ENCODE measurements around the gene GPR84. TPM values are rescaled to one million over a fixed set of nuclear protein-coding genes. Genes with fewer than 3 reads are reported as not detected.

Gene GPR84
- total RNA-seq, 5 donors from 2014 or later (not counting 1 experiment from before 2014, with no cell fraction given): not detected

- POLR2A ChIA-PET: no interaction called here
Observed at GRCh38 chr12:54393743-54394142, 29.5 kb upstream of the GPR84 start.

GRCh38 chr12:54393207-54393609 lies 28.9 kb upstream of the GPR84 start:
- peaks cover 18 to 37% (median 22%) of the 10 kb centered on the region in 3 donors for H3K4me1 Mint-ChIP-seq
- peak overlapping the region in 1 of 3 donors; percentile 79 for H3K4me3 Mint-ChIP-seq
- Histone ChIP-seq H3K9me3 (no peaks in the 10 kb centered on the region), H3K4me1 (ENCODE audit: control insufficient read depth in 1 of 2, extremely low read depth in 1 of 2, insufficient read depth in 2 of 2, low read length in 2 of 2) (peaks cover 6 to 32% of the 10 kb centered on the region in 2 experiments), H3K27ac (ENCODE audit: low read length) (no peak overlapping the region), H3K27me3 (replicated peaks in 1 of 2; ENCODE audit: control insufficient read depth in 2 of 2, extremely low read depth in 1 of 2, insufficient read depth in 2 of 2, low read length in 1 of 2) (no peaks in the 10 kb centered on the region), H3K36me3 (ENCODE audit: control insufficient read depth in 2 of 2, extremely low read depth in 1 of 2, insufficient read depth in 1 of 2, low read length in 1 of 2) (peaks cover 3 to 37% of the 10 kb centered on the region in 2 donors), H3K4me3 (ENCODE audit: control insufficient read depth in 1 of 2, extremely low read depth in 1 of 2, low read length in 1 of 2) (no peak overlapping the region)
- no peak for DNase-seq
- H3K36me3 Mint-ChIP-seq: peaks cover 44% of the 10 kb centered on the region
- CTCF ChIA-PET: interaction anchor here (0.5 to 1.3 kb wide), 6 partner anchors 39 to 1708 kb away, joined by 3 to 5 read pairs (median 3); no protein-coding TSS in a partner anchor
- no peaks in the 10 kb centered on the region for H3K9me3 Mint-ChIP-seq
- H3K27me3 Mint-ChIP-seq: no peaks in the 10 kb centered on the region
- H3K27ac Mint-ChIP-seq: no peak overlapping the region
- POLR2A ChIA-PET: no interaction called here
- 100% methylated on average over 1 of the region's 6 CpGs for WGBS (ENCODE audit: insufficient coverage)
- ATAC-seq (replicated peaks in 1 of 4): no peak

More at GRCh38 chr12:54393743-54394142, 29.5 kb upstream of the GPR84 start:
- peaks cover 6 to 32% of the 10 kb centered on the region in 2 experiments for H3K4me1 ChIP-seq (ENCODE audit: control insufficient read depth in 1 of 2, extremely low read depth in 1 of 2, insufficient read depth in 2 of 2, low read length in 2 of 2)
- CTCF ChIA-PET: interaction anchor here (0.5 to 1.3 kb wide), 6 partner anchors 39 to 1708 kb away, joined by 3 to 5 read pairs (median 3); no protein-coding TSS in a partner anchor
- no peaks in the 10 kb centered on the region for H3K9me3 ChIP-seq
- H3K27ac ChIP-seq (ENCODE audit: low read length): no peak overlapping the region
- no peaks in the 10 kb centered on the region for H3K27me3 ChIP-seq (replicated peaks in 1 of 2; ENCODE audit: control insufficient read depth in 2 of 2, extremely low read depth in 1 of 2, insufficient read depth in 2 of 2, low read length in 1 of 2)
- H3K4me3 Mint-ChIP-seq: peak overlapping the region in 1 of 3 donors; percentile 28
- no peak for ATAC-seq (replicated peaks in 1 of 4)
- no peak for DNase-seq
- 40% methylated on average over 1 of the region's 3 CpGs for WGBS (ENCODE audit: insufficient coverage)
- peaks cover 18 to 34% (median 22%) of the 10 kb centered on the region in 3 donors for H3K4me1 Mint-ChIP-seq
- H3K27ac Mint-ChIP-seq: peak overlapping the region; percentile 2 to 36
- peaks cover 48% of the 10 kb centered on the region for H3K36me3 Mint-ChIP-seq
- H3K9me3 Mint-ChIP-seq: no peaks in the 10 kb centered on the region
- H3K36me3 ChIP-seq (ENCODE audit: control insufficient read depth in 2 of 2, extremely low read depth in 1 of 2, insufficient read depth in 1 of 2, low read length in 1 of 2): peaks cover 3 to 43% of the 10 kb centered on the region in 2 donors
- H3K27me3 Mint-ChIP-seq: no peaks in the 10 kb centered on the region
- H3K4me3 ChIP-seq (ENCODE audit: control insufficient read depth in 1 of 2, extremely low read depth in 1 of 2, low read length in 1 of 2): no peak overlapping the region

GRCh38 chr12:54392485-54393206 lies 28.4 kb upstream of the GPR84 start:
- no peak overlapping the region for H3K27ac Mint-ChIP-seq
- H3K4me3 Mint-ChIP-seq: peak overlapping the region in 2 of 3 donors; percentile 24 to 79

GRCh38 chr12:54390668-54391551 lies 26.6 kb upstream of the GPR84 start:
- Mint-ChIP-seq H3K9me3 (no peaks in the 10 kb centered on the region), H3K4me1 (peaks cover 18 to 39% (median 27%) of the 10 kb centered on the region in 3 donors), H3K27me3 (no peaks in the 10 kb centered on the region), H3K36me3 (peaks cover 25% of the 10 kb centered on the region), H3K4me3 (peak overlapping the region; percentile 70 to 79 (median 78)), H3K27ac (peak overlapping the region in 1 of 2 donors; percentile 58)
- POLR2A ChIA-PET: interaction anchor here (0.6 kb wide), 2 partner anchors 10 to 22 kb away, joined by 3 read pairs; no protein-coding TSS in a partner anchor
- Histone ChIP-seq H3K27ac (ENCODE audit: low read length) (no peak overlapping the region), H3K36me3 (ENCODE audit: control insufficient read depth in 2 of 2, extremely low read depth in 1 of 2, insufficient read depth in 1 of 2, low read length in 1 of 2) (peaks cover 0 to 14% of the 10 kb centered on the region in 2 donors), H3K4me3 (ENCODE audit: control insufficient read depth in 1 of 2, extremely low read depth in 1 of 2, low read length in 1 of 2) (peak overlapping the region; percentile 49 to 59), H3K4me1 (ENCODE audit: control insufficient read depth in 1 of 2, extremely low read depth in 1 of 2, insufficient read depth in 2 of 2, low read length in 2 of 2) (peaks cover 6 to 32% of the 10 kb centered on the region in 2 experiments), H3K9me3 (no peaks in the 10 kb centered on the region), H3K27me3 (replicated peaks in 1 of 2; ENCODE audit: control insufficient read depth in 2 of 2, extremely low read depth in 1 of 2, insufficient read depth in 2 of 2, low read length in 1 of 2) (no peaks in the 10 kb centered on the region)
- 0% methylated on average over 26 of the region's 51 CpGs for WGBS (ENCODE audit: insufficient coverage)
- ATAC-seq (replicated peaks in 1 of 4) (peak; percentile 83 to 93 (median 87)), DNase-seq (peak in 34 of 35 experiments; percentile 35 to 83 (median 59))
- CTCF ChIA-PET: interaction anchor here (0.6 to 1.1 kb wide), 4 partner anchors 25 to 1131 kb away, joined by 3 to 4 read pairs (median 3); no protein-coding TSS in a partner anchor

More at GRCh38 chr12:54392485-54393206, 28.4 kb upstream of the GPR84 start:
- Mint-ChIP-seq H3K9me3 (no peaks in the 10 kb centered on the region), H3K36me3 (peaks cover 39% of the 10 kb centered on the region), H3K27me3 (no peaks in the 10 kb centered on the region), H3K4me1 (peaks cover 18 to 37% (median 24%) of the 10 kb centered on the region in 3 donors)
- Histone ChIP-seq H3K27me3 (replicated peaks in 1 of 2; ENCODE audit: control insufficient read depth in 2 of 2, extremely low read depth in 1 of 2, insufficient read depth in 2 of 2, low read length in 1 of 2) (no peaks in the 10 kb centered on the region), H3K4me3 (ENCODE audit: control insufficient read depth in 1 of 2, extremely low read depth in 1 of 2, low read length in 1 of 2) (no peak overlapping the region), H3K36me3 (ENCODE audit: control insufficient read depth in 2 of 2, extremely low read depth in 1 of 2, insufficient read depth in 1 of 2, low read length in 1 of 2) (peaks cover 3 to 32% of the 10 kb centered on the region in 2 donors), H3K4me1 (ENCODE audit: control insufficient read depth in 1 of 2, extremely low read depth in 1 of 2, insufficient read depth in 2 of 2, low read length in 2 of 2) (peaks cover 6 to 32% of the 10 kb centered on the region in 2 experiments), H3K9me3 (no peaks in the 10 kb centered on the region), H3K27ac (ENCODE audit: low read length) (no peak overlapping the region)
- WGBS (ENCODE audit: insufficient coverage): 94% methylated on average over 8 of the region's 8 CpGs
- CTCF ChIA-PET: interaction anchor here (0.9 to 1.3 kb wide), 6 partner anchors 11 to 47 kb away, joined by 3 to 5 read pairs (median 3); no protein-coding TSS in a partner anchor
- DNase-seq (no peak), ATAC-seq (replicated peaks in 1 of 4) (no peak)
- POLR2A ChIA-PET: no interaction called here

GRCh38 chr12:54390176-54390667 lies 25.9 kb upstream of the GPR84 start:
- Histone ChIP-seq H3K4me3 (ENCODE audit: control insufficient read depth in 1 of 2, extremely low read depth in 1 of 2, low read length in 1 of 2) (no peak overlapping the region), H3K9me3 (no peaks in the 10 kb centered on the region)
- DNase-seq: no peak

More at GRCh38 chr12:54390176-54390667, 25.9 kb upstream of the GPR84 start:
- peaks cover 23% of the 10 kb centered on the region for H3K36me3 Mint-ChIP-seq
- POLR2A ChIA-PET: no interaction called here
- no peaks in the 10 kb centered on the region for H3K27me3 Mint-ChIP-seq
- WGBS (ENCODE audit: insufficient coverage): no CpG with 5 or more reads among the region's 7 CpGs
- Histone ChIP-seq H3K36me3 (ENCODE audit: control insufficient read depth in 2 of 2, extremely low read depth in 1 of 2, insufficient read depth in 1 of 2, low read length in 1 of 2) (peaks cover 0 to 9% of the 10 kb centered on the region in 2 donors), H3K4me1 (ENCODE audit: control insufficient read depth in 1 of 2, extremely low read depth in 1 of 2, insufficient read depth in 2 of 2, low read length in 2 of 2) (peaks cover 6 to 32% of the 10 kb centered on the region in 2 experiments), H3K27ac (ENCODE audit: low read length) (no peak overlapping the region), H3K27me3 (replicated peaks in 1 of 2; ENCODE audit: control insufficient read depth in 2 of 2, extremely low read depth in 1 of 2, insufficient read depth in 2 of 2, low read length in 1 of 2) (no peaks in the 10 kb centered on the region)
- no peak for ATAC-seq (replicated peaks in 1 of 4)
- peak overlapping the region; percentile 53 to 79 (median 56) for H3K4me3 Mint-ChIP-seq
- no peaks in the 10 kb centered on the region for H3K9me3 Mint-ChIP-seq
- H3K27ac Mint-ChIP-seq: peak overlapping the region; percentile 5 to 18
- CTCF ChIA-PET: interaction anchor here in 1 of 2 donors (0.6 kb wide), 2 partner anchors 12 to 25 kb away, joined by 3 to 4 read pairs; no protein-coding TSS in a partner anchor
- H3K4me1 Mint-ChIP-seq: peaks cover 18 to 39% (median 27%) of the 10 kb centered on the region in 3 donors
